ENCODE results near the gene SEMA3D. TPM values are rescaled to one million over a fixed set of nuclear protein-coding genes. Genes with fewer than 3 reads are reported as not detected.

Gene SEMA3D
- total and polyA plus RNA-seq, 2 experiments from 2014 or later = 1.5 to 7.2 TPM

DNA sequence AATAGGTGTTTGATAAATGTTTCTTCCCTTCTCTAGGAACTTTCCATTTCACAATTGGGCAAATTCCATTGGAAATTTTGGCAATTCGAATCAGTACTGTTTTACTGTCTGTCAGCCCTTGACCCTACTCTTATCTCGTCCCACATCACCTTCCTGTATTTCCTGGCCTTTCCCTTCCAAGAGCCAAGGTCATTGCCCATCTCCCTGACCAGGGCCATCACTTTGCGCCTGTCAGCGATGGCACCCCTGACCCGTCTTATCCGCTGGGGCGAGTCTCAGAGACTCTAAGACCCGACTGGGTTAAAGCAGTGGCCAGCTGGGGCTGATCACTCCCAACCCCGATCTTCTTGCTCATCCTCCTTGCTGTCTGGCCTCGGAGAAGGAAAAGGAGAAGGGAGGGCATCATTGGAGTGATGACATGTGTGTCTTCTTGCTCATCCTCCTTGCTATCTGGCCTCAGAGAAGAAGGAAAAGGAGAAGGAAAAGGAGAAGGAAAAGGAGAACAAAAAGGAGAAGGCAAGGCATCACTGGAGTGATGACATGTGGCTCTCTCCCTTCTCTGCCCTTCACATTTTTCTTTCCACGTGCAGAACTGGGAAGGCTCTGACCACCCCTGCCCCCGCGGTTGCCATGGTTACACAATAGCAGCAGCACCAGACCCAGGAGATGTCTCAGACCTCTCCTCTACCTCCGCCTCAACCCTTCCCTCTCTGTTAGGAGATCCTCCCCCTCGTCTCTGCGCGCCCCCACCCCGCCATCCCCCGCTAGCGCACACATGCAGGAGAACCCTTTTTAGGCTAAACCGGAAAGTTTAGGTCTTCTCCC is 2.0 kb downstream of the SEMA3D start (continued):
- TF ChIP-seq ZNF462 (CRISPR knock-in tag; IDR thresholded peaks at IDR 0.05) (no peak), EZH2 (IDR thresholded peaks at IDR 0.05; ENCODE audit: low read depth, unreplicated experiment) (no peak), CREB1 (CRISPR knock-in tag; IDR thresholded peaks at IDR 0.05; ENCODE audit: low read depth) (no peak), JUNB (IDR thresholded peaks at IDR 0.05; ENCODE audit: unreplicated experiment) (no peak)
- TF ChIP-seq, protein P1, sequence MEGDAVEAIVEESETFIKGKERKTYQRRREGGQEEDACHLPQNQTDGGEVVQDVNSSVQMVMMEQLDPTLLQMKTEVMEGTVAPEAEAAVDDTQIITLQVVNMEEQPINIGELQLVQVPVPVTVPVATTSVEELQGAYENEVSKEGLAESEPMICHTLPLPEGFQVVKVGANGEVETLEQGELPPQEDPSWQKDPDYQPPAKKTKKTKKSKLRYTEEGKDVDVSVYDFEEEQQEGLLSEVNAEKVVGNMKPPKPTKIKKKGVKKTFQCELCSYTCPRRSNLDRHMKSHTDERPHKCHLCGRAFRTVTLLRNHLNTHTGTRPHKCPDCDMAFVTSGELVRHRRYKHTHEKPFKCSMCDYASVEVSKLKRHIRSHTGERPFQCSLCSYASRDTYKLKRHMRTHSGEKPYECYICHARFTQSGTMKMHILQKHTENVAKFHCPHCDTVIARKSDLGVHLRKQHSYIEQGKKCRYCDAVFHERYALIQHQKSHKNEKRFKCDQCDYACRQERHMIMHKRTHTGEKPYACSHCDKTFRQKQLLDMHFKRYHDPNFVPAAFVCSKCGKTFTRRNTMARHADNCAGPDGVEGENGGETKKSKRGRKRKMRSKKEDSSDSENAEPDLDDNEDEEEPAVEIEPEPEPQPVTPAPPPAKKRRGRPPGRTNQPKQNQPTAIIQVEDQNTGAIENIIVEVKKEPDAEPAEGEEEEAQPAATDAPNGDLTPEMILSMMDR (conservative IDR thresholded peaks at IDR 0.05; ENCODE audit: low read depth in 2 of 2) = no peak

GRCh38 chr7:85183296-85183695 is 3.6 kb downstream of the SEMA3D start:
- no peaks in the 10 kb centered on the region for H3K79me2 ChIP-seq (replicated peaks; ENCODE audit: insufficient read depth)
- ATAC-seq = no peak
- TF ChIP-seq REST (IDR thresholded peaks at IDR 0.05; ENCODE audit: unreplicated experiment) (no peak), POLR2AphosphoS5 (IDR thresholded peaks at IDR 0.05; ENCODE audit: low read depth) (no peak)

More at GRCh38 chr7:85183296-85183695, 3.6 kb downstream of the SEMA3D start:
- no peaks in the 10 kb centered on the region for H3K9me2 ChIP-seq (ENCODE audit: insufficient read depth)
- H2AFZ ChIP-seq = no peak overlapping the region
- no peaks in the 10 kb centered on the region for H4K20me1 ChIP-seq (replicated peaks; ENCODE audit: insufficient read depth)
- peaks cover 45% of the 10 kb centered on the region for H3K27me3 ChIP-seq (ENCODE audit: insufficient read depth)
- Mint-ChIP-seq H3K27me3 (ENCODE audit: insufficient read depth, low read depth, poor library complexity) (peaks cover 27% of the 10 kb centered on the region), H3K4me1 (peaks cover 16% of the 10 kb centered on the region), H3K4me3 (no peak overlapping the region), H3K36me3 (ENCODE audit: low read depth) (peaks cover 23% of the 10 kb centered on the region), H3K9me3 (peaks cover 20% of the 10 kb centered on the region), H3K27ac (no peak overlapping the region)
- H3K36me3 ChIP-seq (ENCODE audit: insufficient read depth) = peaks cover 6% of the 10 kb centered on the region; the same call in 1 of the 2 replicates
- peaks cover 12% of the 10 kb centered on the region; the same call in 1 of the 2 replicates for H3K4me1 ChIP-seq (ENCODE audit: insufficient read depth)
- no peak for DNase-seq (ENCODE audit: low spot score)
- H3K4me2 ChIP-seq = no peak overlapping the region
- no peak overlapping the region for H3K4me3 ChIP-seq
- H3F3A ChIP-seq (replicated peaks; ENCODE audit: low read depth) = no peaks in the 10 kb centered on the region
- no peak overlapping the region for H3K27ac ChIP-seq (ENCODE audit: low read depth)

Data from GM23338 (cell line).